SJSA1 (cell line): ENCODE data around the gene STK32B. TPM values are rescaled to one million over a fixed set of nuclear protein-coding genes. Genes with fewer than 3 reads are reported as not detected.

Experiments used
- DNase-seq, 2 experiments: peaks; one replicate each; pipeline ENCODE4 v3.0.0-alpha.2; 2015 to 2020; ENCODE audit warnings: low spot score in 2 of 2, low read depth in 1 of 2
- H3K27ac ChIP-seq: fragments of 250-450 bp; sonication (Bioruptor Pico); 2 replicates; pipeline ENCODE4 v1.5.1; 2020; ENCODE audit warnings: mild to moderate bottlenecking, moderate library complexity
- H3K27me3 ChIP-seq: fragments of 250-450 bp; sonication (Bioruptor Pico); replicated peaks from 2 replicates; pipeline ENCODE4 v1.5.1; 2020; ENCODE audit warnings: mild to moderate bottlenecking, moderate library complexity
- H3K36me3 ChIP-seq: fragments of 250-450 bp; sonication (Bioruptor Pico); 2 replicates; pipeline ENCODE4 v1.5.1; 2020; ENCODE audit warnings: mild to moderate bottlenecking
- H3K4me1 ChIP-seq: fragments of 250-450 bp; sonication (Bioruptor Pico); replicated peaks from 2 replicates; pipeline ENCODE4 v1.6.1; 2021; ENCODE audit warnings: mild to moderate bottlenecking
- H3K4me3 ChIP-seq: fragments of 250-450 bp; sonication (Bioruptor Pico); 2 replicates; pipeline ENCODE4 v1.5.1; 2020; ENCODE audit warnings: mild to moderate bottlenecking
- H3K9me3 ChIP-seq: fragments of 250-450 bp; sonication (Bioruptor Pico); replicated peaks from 2 replicates; pipeline ENCODE4 v1.5.1; 2020; ENCODE audit warnings: mild to moderate bottlenecking
- total RNA-seq: library from RNA; depleted of rRNA; stranded (reverse); fragments of >200 nt; shearing (Covaris generic); gene quantifications from 2 replicates; pipeline ENCODE4 v1.2.3, GENCODE V29; 2014

The STK32B gene
- total RNA-seq, 1 experiment from 2014 or later: 0.50 TPM

DNA sequence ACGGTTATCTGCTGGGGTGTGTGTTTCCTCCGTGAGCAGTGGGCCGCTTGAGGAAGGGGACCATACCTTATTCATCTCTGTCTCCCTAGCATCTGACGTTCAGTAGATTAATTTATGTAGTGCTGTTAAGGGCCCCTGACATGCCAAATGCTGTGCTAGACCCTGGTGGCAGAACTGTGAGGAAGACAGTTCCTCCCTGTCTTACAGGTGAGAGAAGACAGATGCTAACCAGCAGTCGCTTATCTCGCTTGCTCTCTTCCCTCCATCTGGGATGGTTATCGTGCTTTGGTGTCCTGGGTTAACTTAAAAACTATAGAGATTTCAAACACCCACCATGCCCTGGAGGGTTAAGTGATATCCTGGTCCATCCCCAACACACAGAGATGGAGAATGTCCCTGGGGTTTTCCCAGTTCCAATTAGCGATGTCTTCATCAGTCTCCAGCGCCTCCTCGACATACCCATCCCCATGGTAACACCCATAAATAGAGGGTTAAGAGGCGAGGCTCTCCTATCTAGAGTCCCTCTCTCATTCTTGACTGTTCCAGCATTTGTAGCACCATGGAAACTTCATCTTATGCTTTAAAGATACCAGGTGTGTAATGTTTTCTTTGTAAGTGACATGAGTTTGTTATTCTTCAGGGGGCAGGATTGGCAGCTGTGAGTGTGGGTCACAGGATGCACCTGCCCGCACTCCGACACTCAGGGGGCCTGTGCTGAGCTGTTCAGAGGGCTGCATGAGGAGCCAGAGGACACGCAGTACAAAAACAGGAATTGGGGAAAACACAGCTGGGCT is 135.2 kb downstream of the STK32B start:
- Histone ChIP-seq H3K27ac (no peak overlapping the region), H3K4me3 (no peak overlapping the region), H3K36me3 (no peaks in the 10 kb centered on the region), H3K4me1 (no peaks in the 10 kb centered on the region), H3K9me3 (no peaks in the 10 kb centered on the region), H3K27me3 (no peaks in the 10 kb centered on the region)
- no peak for DNase-seq

DNA sequence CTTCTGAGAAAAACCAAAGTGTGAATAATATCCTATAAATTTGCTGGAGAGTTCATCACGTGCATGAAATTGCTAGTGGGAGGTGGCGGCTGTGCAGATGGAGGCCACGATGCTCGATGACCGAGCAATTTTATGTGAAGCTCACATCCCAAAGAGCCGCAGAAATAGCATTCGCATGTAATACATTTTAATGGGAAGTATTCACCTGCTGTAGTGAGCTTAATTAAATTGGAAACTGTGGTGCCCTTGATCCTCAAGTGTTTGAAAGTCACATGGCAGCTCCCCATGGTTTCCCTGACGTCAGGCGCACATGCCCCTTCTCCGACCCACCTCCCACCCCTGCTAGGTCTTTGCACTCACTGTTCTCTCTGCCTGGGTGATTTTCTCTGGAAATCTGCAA is 136.8 kb downstream of the STK32B start:
- DNase-seq: no peak

DNA sequence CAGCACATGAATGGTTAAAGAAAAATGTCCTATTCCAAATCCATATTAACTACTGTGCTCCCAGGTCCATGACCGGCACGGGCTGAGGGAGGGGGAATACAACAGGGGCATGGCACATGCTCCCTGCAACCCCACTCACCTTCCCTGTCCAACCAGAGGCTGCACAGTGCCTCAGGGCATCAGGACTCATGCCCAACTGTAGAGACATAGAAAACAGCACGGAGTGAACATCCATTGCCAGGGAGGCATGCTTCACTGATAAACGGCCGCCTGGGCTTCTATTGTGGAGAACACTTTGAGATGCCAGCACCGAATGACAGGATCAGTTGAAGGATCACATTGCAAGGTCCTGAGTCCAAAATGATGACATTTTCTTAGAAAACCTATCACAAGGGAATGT is 140.6 kb downstream of the STK32B start:
- DNase-seq: no peak
- no peaks in the 10 kb centered on the region for H3K27me3 ChIP-seq

More for the DNA sequence above, 136.8 kb downstream of the STK32B start:
- no peaks in the 10 kb centered on the region for H3K27me3 ChIP-seq
- H3K27ac ChIP-seq: no peak overlapping the region
- H3K4me3 ChIP-seq: no peak overlapping the region
- no peaks in the 10 kb centered on the region for H3K4me1 ChIP-seq
- H3K9me3 ChIP-seq: no peaks in the 10 kb centered on the region
- no peaks in the 10 kb centered on the region for H3K36me3 ChIP-seq

DNA sequence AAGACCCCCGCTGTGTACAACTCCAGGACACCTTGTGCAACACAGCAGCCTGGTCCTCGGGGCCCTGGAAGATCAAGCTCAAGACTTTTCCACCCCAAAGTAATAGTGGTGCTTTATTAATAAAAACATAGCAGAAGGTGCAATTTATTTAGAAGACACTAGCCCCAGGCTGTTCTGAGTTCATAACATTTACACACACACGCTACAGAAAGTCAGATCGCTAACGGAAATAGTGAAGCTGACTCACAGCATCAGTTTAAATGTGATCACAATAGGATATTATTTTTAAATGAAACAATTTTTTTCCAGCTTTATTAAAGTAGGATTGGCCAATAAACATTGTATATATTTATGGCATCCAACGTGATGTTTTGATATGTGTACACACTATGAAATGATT is 141.0 kb downstream of the STK32B start:
- DNase-seq: no peak
- Histone ChIP-seq H3K36me3 (no peaks in the 10 kb centered on the region), H3K27ac (no peak overlapping the region), H3K4me1 (no peaks in the 10 kb centered on the region), H3K4me3 (no peak overlapping the region), H3K27me3 (no peaks in the 10 kb centered on the region), H3K9me3 (no peaks in the 10 kb centered on the region)

More for the DNA sequence above, 140.6 kb downstream of the STK32B start:
- H3K9me3 ChIP-seq: no peaks in the 10 kb centered on the region
- no peaks in the 10 kb centered on the region for H3K36me3 ChIP-seq
- H3K4me3 ChIP-seq: no peak overlapping the region
- H3K27ac ChIP-seq: no peak overlapping the region
- H3K4me1 ChIP-seq: no peaks in the 10 kb centered on the region

DNA sequence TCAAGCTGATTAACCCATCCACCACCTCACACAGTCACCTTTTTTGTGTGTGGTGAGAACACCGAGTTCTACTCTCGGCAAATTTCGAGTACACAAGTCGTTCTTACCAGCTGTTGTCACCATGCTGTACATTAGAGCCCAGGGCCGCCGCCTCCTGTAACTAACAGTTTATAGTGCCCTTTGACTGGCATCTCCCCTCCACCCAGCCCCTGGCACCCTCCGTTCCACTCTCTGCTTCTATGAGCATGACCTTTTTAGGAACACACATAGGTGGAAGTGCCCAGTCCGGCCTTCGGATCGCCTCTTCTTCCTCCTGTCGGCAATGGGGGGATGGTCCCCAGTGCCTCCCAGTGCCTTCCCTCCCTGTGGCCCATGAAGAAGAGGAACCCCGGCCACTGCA is 141.4 kb downstream of the STK32B start:
- Histone ChIP-seq H3K36me3 (no peaks in the 10 kb centered on the region), H3K27me3 (no peaks in the 10 kb centered on the region), H3K27ac (no peak overlapping the region), H3K4me3 (no peak overlapping the region), H3K9me3 (no peaks in the 10 kb centered on the region), H3K4me1 (no peaks in the 10 kb centered on the region)
- no peak for DNase-seq

DNA sequence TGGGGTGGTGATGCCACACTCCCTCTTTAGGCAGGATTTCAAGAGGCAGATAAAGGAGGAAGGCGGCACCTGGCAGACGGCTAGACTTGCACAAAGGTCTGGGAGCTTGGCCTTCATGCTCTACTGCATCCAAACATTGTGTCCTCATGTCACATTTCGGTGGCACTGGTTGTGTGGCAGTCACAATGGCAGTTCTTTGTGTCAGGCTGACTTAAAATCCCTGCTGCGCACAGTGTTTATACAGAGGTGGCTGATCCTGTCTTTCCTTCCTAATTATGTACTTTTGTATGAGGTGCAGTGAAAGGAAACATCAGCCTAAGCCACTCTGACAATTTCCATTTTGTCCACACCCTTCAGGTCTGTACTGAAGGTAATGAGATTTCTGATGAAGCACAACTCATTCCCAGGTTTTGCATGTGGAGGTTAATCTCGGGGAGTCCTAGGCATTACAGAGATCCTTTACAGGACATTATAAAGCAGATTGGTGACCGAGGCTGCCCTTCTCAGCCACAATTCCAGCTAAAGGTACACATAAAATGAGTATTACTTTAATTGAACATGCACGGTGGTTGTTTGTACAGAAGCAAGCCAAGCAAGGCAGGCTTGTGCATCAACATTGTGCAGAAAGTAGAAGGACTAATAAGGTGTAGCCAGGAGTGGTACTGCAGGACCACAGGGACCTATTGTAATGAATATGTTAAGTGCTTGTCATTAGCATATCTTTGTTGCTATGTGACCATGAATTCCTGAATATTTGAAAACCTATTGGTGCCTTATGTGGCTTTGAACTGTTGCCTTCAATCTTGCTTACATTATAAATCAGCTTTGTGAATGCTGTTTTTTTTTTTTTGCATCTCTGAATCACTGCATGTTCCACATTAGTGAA is 147.6 kb downstream of the STK32B start:
- DNase-seq: no peak
- Histone ChIP-seq H3K27ac (no peak overlapping the region), H3K36me3 (no peaks in the 10 kb centered on the region), H3K27me3 (no peaks in the 10 kb centered on the region), H3K4me3 (no peak overlapping the region), H3K9me3 (no peaks in the 10 kb centered on the region), H3K4me1 (no peaks in the 10 kb centered on the region)

DNA sequence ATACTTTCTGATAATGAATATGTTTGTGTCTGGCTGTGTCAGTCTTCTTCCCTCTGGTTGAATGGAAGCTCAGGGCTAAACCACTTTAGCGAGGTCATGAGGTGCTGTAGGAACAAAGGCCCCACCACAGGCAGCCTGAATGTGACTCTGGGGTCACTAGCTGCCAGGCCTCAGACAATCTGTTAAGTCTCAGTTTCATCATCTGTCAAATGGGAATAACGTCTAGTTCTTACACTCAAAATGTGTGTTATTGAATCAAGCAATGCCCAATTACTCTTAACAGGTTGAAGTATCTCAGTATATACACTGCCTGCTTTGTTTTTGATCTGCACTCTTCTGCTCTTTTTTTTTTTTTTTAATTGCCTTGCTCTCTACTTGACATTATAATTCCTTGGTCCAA is 148.6 kb downstream of the STK32B start:
- no peak for DNase-seq
- Histone ChIP-seq H3K27ac (no peak overlapping the region), H3K27me3 (no peaks in the 10 kb centered on the region)

DNA sequence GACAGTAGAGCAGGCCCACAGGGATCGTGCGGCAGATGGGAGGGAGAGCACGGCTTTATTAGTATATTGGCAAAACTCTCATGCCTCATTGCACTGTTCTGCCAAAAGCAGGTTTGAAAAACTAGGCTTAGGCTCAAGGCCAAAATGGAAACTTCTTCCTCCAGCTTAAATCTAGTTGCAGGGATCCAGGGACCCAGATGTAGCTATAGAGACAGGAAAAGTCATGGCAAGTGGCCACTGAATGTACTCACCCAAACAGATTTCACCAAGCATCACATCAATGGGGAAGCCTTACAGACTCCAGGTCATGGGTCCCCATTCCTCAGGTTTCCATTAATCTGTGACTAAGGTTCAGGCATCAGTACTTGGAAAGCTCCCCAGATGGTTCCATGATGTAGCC is 149.2 kb downstream of the STK32B start:
- no peak for DNase-seq
- Histone ChIP-seq H3K4me1 (no peaks in the 10 kb centered on the region), H3K27ac (no peak overlapping the region), H3K27me3 (no peaks in the 10 kb centered on the region), H3K36me3 (no peaks in the 10 kb centered on the region), H3K4me3 (no peak overlapping the region), H3K9me3 (no peaks in the 10 kb centered on the region)

More for the DNA sequence above, 148.6 kb downstream of the STK32B start:
- Histone ChIP-seq H3K36me3 (no peaks in the 10 kb centered on the region), H3K4me1 (no peaks in the 10 kb centered on the region), H3K9me3 (no peaks in the 10 kb centered on the region), H3K4me3 (no peak overlapping the region)

DNA sequence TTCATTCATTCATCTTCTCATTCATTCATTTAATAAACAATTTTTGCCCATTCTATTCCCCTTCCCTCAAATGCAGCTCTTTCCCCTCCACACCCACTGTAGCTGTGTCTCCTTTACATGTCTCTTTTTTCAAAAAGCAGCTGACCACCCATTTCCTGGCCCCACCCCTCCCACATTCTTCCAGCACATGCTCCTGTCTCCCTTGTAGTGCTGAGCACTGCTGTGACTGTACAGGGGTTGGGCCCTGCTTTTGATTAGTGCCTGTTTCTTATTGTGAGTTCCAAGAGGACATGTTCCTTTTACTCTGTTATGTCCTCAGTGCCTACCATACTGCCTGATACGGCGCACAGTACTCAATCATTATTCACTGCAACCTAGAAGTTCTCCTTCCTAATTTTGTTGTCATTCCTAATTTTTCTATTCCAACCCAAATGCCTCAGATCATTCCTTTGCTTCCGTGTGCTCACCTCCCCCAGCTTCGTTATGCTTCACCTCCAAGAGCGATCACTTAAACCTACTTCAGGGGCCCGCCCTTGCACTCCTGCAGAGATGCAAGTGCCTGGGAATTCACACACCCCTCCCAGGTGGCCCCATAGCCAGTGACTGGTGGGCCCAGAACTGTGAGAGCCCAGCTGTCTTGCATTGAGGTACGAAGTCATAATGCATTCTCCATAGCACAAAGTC is 152.2 kb downstream of the STK32B start:
- H3K36me3 ChIP-seq: no peaks in the 10 kb centered on the region
- no peak overlapping the region for H3K27ac ChIP-seq
- no peaks in the 10 kb centered on the region for H3K27me3 ChIP-seq
- H3K4me3 ChIP-seq: no peak overlapping the region
- no peak for DNase-seq
- H3K4me1 ChIP-seq: peaks cover 11% of the 10 kb centered on the region
- no peaks in the 10 kb centered on the region for H3K9me3 ChIP-seq

DNA sequence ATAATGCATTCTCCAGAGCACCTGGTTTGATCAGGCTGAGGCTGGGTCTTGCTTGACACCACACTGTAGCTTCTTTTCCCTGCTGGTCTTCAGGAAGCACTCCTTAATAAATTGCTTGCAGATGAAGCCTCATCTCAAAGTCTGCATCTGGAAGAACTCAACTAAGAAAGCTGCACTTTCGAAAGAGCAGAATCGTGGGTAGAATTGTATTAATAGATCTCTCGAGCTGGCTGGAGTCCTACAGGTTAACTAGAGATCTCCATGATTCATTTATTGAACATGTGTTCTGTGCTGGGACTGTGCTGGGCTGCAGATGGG is 152.7 kb downstream of the STK32B start:
- H3K4me3 ChIP-seq: no peak overlapping the region
- no peak overlapping the region for H3K27ac ChIP-seq
- no peaks in the 10 kb centered on the region for H3K27me3 ChIP-seq
- H3K36me3 ChIP-seq: no peaks in the 10 kb centered on the region
- no peaks in the 10 kb centered on the region for H3K9me3 ChIP-seq
- H3K4me1 ChIP-seq: peaks cover 11% of the 10 kb centered on the region
- DNase-seq: no peak

DNA sequence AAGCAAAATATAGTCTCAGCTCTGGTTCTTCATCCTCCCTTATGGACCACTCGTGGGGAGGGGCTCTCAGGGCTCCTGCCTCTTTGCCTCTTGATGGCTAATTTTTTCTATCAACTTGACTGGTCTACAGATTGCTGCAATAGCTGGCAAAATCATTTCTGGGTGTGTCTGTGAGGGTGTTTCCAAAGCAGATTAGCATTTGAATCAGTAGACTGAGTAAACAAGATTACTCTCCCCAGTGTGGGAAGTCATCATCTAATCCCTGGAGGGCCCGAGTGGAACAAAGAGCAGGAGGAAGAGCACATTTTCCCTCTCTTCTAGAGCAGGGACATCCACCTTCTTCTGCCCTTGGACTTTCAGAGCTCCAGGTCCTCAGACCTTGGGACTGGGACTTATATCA is 153.5 kb downstream of the STK32B start:
- Histone ChIP-seq H3K4me3 (no peak overlapping the region), H3K27me3 (no peaks in the 10 kb centered on the region), H3K9me3 (no peaks in the 10 kb centered on the region), H3K4me1 (peaks cover 11% of the 10 kb centered on the region), H3K27ac (no peak overlapping the region), H3K36me3 (no peaks in the 10 kb centered on the region)
- no peak for DNase-seq

DNA sequence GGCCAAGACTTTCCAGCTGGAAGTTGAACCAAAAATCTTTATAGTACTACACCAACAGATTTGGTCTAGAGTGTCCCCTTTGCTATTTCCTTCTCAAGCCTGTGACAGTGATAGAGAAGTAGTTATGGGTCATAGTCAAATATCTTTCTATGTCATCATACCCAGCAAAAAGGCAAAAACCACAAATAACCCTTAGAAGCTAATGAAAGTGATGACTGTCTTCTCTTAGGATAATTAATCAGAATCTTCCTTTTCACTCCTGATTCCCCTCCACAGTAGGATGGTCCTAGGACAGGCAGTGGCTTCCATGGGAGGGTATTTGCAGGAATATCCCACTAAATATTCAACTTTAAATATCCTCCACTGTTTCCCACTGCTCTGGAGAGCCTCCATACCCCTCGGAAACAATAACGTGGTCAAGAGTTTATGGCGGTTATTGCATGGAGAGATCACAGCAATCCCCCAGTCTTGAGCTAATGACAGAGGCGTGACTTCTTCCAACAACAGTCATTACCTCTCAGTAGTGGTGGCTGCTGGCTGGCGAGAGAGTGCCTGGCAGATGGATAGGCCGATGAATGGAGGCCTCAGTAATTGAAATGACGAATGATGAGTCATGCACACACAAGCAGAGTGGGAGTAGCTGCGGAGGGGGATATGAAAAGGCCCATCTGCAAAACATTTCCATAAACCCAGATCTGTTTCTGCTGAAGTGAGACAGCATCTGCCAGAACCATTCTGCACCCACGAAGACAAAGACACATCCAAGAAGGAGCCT is 154.9 kb downstream of the STK32B start:
- Histone ChIP-seq H3K27me3 (no peaks in the 10 kb centered on the region), H3K27ac (no peak overlapping the region), H3K4me3 (no peak overlapping the region), H3K4me1 (peaks cover 11% of the 10 kb centered on the region), H3K36me3 (no peaks in the 10 kb centered on the region), H3K9me3 (no peaks in the 10 kb centered on the region)
- DNase-seq: peak; percentile 48 to 58

DNA sequence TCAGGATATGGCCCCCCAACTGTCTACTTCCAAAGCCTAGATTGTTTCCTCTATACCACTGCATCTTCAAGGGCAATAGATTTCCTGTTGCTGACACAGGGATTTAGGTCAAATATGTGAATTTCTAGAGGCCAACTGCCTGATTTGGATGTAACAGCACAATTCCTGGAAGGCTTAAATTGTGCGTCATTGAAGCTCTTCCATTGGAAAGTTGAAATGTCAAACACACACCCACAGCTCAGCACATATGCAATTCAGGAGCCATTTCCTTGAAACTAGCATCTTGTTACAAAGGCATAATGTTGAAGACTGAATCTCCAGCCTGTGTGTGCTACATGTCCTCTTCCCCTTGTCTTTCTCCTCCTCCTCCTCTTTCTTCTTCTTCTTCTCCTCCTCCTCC is 158.6 kb downstream of the STK32B start:
- no peaks in the 10 kb centered on the region for H3K27me3 ChIP-seq
- H3K4me3 ChIP-seq: no peak overlapping the region
- no peaks in the 10 kb centered on the region for H3K36me3 ChIP-seq
- H3K4me1 ChIP-seq: peaks cover 11% of the 10 kb centered on the region
- no peak overlapping the region for H3K27ac ChIP-seq
- no peak for DNase-seq
- no peaks in the 10 kb centered on the region for H3K9me3 ChIP-seq
